B cell (primary cell): ENCODE measurements around the gene PIK3R3. TPM values are rescaled to one million over a fixed set of nuclear protein-coding genes. Genes with fewer than 3 reads are reported as not detected.

Experiments
- ATAC-seq: fragments of 200-7000 bp; cut with Tn5 transposase; one replicate; pipeline ENCODE4 v1.10.0; 2021; ENCODE audit warnings: low read depth, mild to moderate bottlenecking, moderate number of reproducible peaks, moderate library complexity
- CTCF ChIA-PET: fragments of 350-600 bp; sonication (Branson Sonifier 250); formaldehyde crosslinking; loops from one replicate; lab custom pipeline; 2021; ENCODE audit warnings: antibody characterized with exemption, inconsistent platforms; lab: Charles Lee
- POLR2A ChIA-PET: fragments of 350-600 bp; sonication (Branson Sonifier 250); formaldehyde crosslinking; loops from one replicate; lab custom pipeline; 2021; ENCODE audit warnings: antibody characterized with exemption; lab: Charles Lee
- DNase-seq: peaks from one replicate; pipeline ENCODE4 v3.0.0; 2013
- H2AFZ ChIP-seq: 2 replicates; pipeline ENCODE4 v1.6.1; 2012; ENCODE audit warnings: mild to moderate bottlenecking, low read depth, low read length; ENCODE audit not compliant: insufficient read depth, poor library complexity, severe bottlenecking
- H3K27ac ChIP-seq, 2 donors: 1 replicate in 1 of 2; 2 replicates in 1 of 2; pipeline ENCODE4 v1.5.1; 2012 to 2013; ENCODE audit warnings: low read length in 2 of 2, mild to moderate bottlenecking in 2 of 2, moderate library complexity in 1 of 2
- H3K27me3 ChIP-seq, 4 experiments: fragments of 200-600 bp in 1 of 4; sonication (generic) in 1 of 4; replicated peaks in 1 of 4; 1 replicate in 2 of 4; 2 replicates in 2 of 4; pipeline versions ENCODE4 v1.6.1 to v1.7.0; 2013 to 2016; ENCODE audit warnings: low read length in 3 of 4, mild to moderate bottlenecking in 2 of 4, mixed read lengths in 1 of 4, moderate library complexity in 1 of 4; ENCODE audit not compliant: insufficient read depth in 4 of 4, control insufficient read depth in 3 of 4; ENCODE audit errors: control extremely low read depth in 1 of 4
- H3K36me3 ChIP-seq, 2 experiments: replicated peaks in 1 of 2; 1 replicate in 1 of 2; 2 replicates in 1 of 2; pipeline versions ENCODE4 v1.6.1 to v1.7.1; 2013; ENCODE audit warnings: low read length in 1 of 2; ENCODE audit not compliant: insufficient read depth in 2 of 2, control insufficient read depth in 1 of 2; ENCODE audit errors: control extremely low read depth in 1 of 2, extremely low read depth in 1 of 2
- H3K4me1 ChIP-seq, 2 donors: fragments of 200-600 bp in 1 of 2; sonication (generic) in 1 of 2; 1 replicate in 1 of 2; 2 replicates in 1 of 2; pipeline versions ENCODE4 v1.5.1 to v1.6.1; 2013 to 2017; ENCODE audit warnings: low read length in 2 of 2; ENCODE audit not compliant: control insufficient read depth in 2 of 2, insufficient read depth in 2 of 2
- H3K4me2 ChIP-seq: replicated peaks from 2 replicates; pipeline ENCODE3; 2012; ENCODE audit warnings: mild to moderate bottlenecking, low read depth, low read length; ENCODE audit not compliant: poor library complexity, severe bottlenecking
- H3K4me3 ChIP-seq, 5 experiments: fragments of 200-600 bp in 1 of 5; sonication (generic) in 1 of 5; 1 replicate in 3 of 5; 2 replicates in 2 of 5; pipeline versions ENCODE4 v1.5.1 to v1.7.0; 2011 to 2016; ENCODE audit warnings: low read length in 4 of 5, mild to moderate bottlenecking in 4 of 5, low read depth in 2 of 5, control low read depth in 1 of 5, moderate library complexity in 1 of 5; ENCODE audit not compliant: insufficient read depth in 1 of 5; ENCODE audit errors: control extremely low read depth in 1 of 5, extremely low read depth in 1 of 5
- H3K79me2 ChIP-seq: fragments of 200-600 bp; sonication (generic); one replicate; pipeline ENCODE4 v1.6.0; 2016; ENCODE audit warnings: low read length; ENCODE audit not compliant: control insufficient read depth, insufficient read depth
- H3K9ac ChIP-seq: fragments of 200-600 bp; sonication (generic); 2 replicates; pipeline ENCODE4 v1.6.1; 2017; ENCODE audit warnings: mild to moderate bottlenecking, low read length, moderate library complexity
- H3K9me3 ChIP-seq, 3 donors: one replicate each; pipeline versions ENCODE4 v1.6.1 to v1.7.1; 2013; ENCODE audit warnings: low read length in 2 of 3; ENCODE audit not compliant: control insufficient read depth in 2 of 3, insufficient read depth in 1 of 3; ENCODE audit errors: control extremely low read depth in 1 of 3
- H4K20me1 ChIP-seq: 2 replicates; pipeline ENCODE4 v1.6.0; 2012; ENCODE audit warnings: mild to moderate bottlenecking, low read length; ENCODE audit not compliant: insufficient read depth, control insufficient read depth, poor library complexity, severe bottlenecking
- H3K27ac Mint-ChIP-seq: one replicate; pipeline ENCODE4 v1.8.0; 2021; ENCODE audit warnings: mixed read lengths
- H3K27me3 Mint-ChIP-seq: one replicate; pipeline ENCODE4 v1.8.0; 2021; ENCODE audit warnings: mixed read lengths
- H3K4me1 Mint-ChIP-seq: one replicate; pipeline ENCODE4 v1.8.0; 2021; ENCODE audit warnings: mixed read lengths
- H3K4me3 Mint-ChIP-seq: one replicate; pipeline ENCODE4 v1.8.0; 2021; ENCODE audit warnings: mixed read lengths
- H3K9me3 Mint-ChIP-seq: one replicate; pipeline ENCODE4 v1.8.0; 2022; ENCODE audit warnings: mixed read lengths; ENCODE audit not compliant: insufficient read depth
- EZH2 ChIP-seq: IDR thresholded peaks from 2 replicates; pipeline ENCODE4 v1.6.1; 2012; ENCODE audit warnings: borderline replicate concordance, low read depth, mild to moderate bottlenecking, moderate library complexity, low read length; ENCODE audit not compliant: insufficient read depth, poor library complexity, severe bottlenecking
- WGBS: methylation state at CpG from one replicate; pipeline ENCODE4 v1.1.5; 2013; ENCODE audit warnings: missing lambda C conversion rate; ENCODE audit not compliant: insufficient coverage; 5-methylcytosine and 5-hydroxymethylcytosine counted together
- intact Hi-C: fragments of 100-400 bp; cut with micrococcal nuclease; formaldehyde crosslinking; loops from one replicate; pipeline ENCODE4 v1.10.0; 2022
- polyA plus RNA-seq: library from polyadenylated mRNA; depleted of rRNA; stranded (reverse); fragments of >200 nt; gene quantifications from 2 replicates; pipeline ENCODE4 v1.2.3, GENCODE V29; 2012
- total RNA-seq, 2 donors: library from RNA; stranded (reverse); fragments of 120-200 nt in 1 of 2; gene quantifications; 1 replicate in 1 of 2; 2 replicates in 1 of 2; pipeline versions ENCODE4 v1.2.3 to v1.2.4, GENCODE V29; 2013 to 2022
- TF ChIP-seq, protein P1 (sequence below): fragments of 200-600 bp; IDR thresholded peaks from one replicate; pipeline ENCODE4 v1.8.0; 2022; ENCODE audit warnings: antibody characterized with exemption, mild to moderate bottlenecking

Gene PIK3R3
- total and polyA plus RNA-seq, 2 donors (not counting 1 experiment from before 2014, with no cell fraction given) = 0.06 to 0.17 TPM

DNA sequence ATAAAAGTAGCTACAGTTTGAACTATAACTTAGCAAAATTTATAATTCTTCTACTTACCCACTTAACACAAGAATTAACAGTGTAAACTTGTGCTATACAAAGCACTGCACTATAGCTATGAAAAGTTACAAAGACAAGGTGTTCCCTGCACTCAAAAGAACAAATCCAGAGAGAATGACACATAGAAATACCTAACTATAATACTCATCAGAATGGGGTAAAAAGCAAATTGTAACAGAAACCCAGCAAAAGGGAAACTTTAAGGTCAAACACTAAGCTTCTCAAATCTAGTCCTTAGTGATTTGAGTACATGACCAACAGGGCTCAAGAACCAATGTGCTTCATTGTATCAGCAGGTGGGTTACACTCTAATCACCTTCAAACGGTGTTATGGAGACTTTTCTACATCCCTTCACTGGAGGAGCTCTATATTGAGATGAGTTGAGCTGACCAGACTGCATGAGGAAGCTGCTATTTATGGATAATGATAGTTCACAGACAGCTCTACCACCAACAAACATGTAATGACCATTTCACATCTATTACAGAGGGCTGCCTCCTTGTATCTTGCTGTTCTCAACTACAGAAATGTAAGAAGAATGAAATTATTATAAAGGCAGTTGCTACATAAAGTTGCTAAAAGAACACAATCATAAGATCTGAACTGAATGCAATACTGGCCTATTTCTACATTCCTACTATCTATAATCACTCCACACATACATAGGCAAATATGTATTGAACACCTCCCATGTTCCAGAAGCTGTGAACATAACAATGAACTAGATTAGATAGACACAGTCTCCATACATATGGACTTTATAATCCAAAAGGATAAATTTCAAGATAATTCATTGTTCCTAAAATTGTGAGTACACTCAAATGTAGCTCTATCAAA, 47.6 kb downstream of the PIK3R3 start:
- Mint-ChIP-seq H3K27ac (no peak overlapping the region), H3K27me3 (no peaks in the 10 kb centered on the region), H3K9me3 (no peaks in the 10 kb centered on the region), H3K4me1 (no peaks in the 10 kb centered on the region), H3K4me3 (no peak overlapping the region)
- Histone ChIP-seq H3K27me3 (no peaks in the 10 kb centered on the region), H3K36me3 (no peaks in the 10 kb centered on the region), H3K79me2 (no peaks in the 10 kb centered on the region), H3K4me2 (no peak overlapping the region), H3K9me3 (no peaks in the 10 kb centered on the region), H4K20me1 (no peaks in the 10 kb centered on the region), H2AFZ (no peak overlapping the region), H3K9ac (no peak overlapping the region), H3K4me3 (no peak overlapping the region), H3K4me1 (no peaks in the 10 kb centered on the region), H3K27ac (no peak overlapping the region)
- no peak for ATAC-seq
- ChIA-PET CTCF (no interaction called here), POLR2A (no interaction called here)
- TF ChIP-seq EZH2 = no peak
- TF ChIP-seq, protein P1, sequence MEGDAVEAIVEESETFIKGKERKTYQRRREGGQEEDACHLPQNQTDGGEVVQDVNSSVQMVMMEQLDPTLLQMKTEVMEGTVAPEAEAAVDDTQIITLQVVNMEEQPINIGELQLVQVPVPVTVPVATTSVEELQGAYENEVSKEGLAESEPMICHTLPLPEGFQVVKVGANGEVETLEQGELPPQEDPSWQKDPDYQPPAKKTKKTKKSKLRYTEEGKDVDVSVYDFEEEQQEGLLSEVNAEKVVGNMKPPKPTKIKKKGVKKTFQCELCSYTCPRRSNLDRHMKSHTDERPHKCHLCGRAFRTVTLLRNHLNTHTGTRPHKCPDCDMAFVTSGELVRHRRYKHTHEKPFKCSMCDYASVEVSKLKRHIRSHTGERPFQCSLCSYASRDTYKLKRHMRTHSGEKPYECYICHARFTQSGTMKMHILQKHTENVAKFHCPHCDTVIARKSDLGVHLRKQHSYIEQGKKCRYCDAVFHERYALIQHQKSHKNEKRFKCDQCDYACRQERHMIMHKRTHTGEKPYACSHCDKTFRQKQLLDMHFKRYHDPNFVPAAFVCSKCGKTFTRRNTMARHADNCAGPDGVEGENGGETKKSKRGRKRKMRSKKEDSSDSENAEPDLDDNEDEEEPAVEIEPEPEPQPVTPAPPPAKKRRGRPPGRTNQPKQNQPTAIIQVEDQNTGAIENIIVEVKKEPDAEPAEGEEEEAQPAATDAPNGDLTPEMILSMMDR = no peak
- no CpG with 5 or more reads among the region's 1 CpG for WGBS
- intact Hi-C loops = no loop called here
- DNase-seq = no peak

DNA sequence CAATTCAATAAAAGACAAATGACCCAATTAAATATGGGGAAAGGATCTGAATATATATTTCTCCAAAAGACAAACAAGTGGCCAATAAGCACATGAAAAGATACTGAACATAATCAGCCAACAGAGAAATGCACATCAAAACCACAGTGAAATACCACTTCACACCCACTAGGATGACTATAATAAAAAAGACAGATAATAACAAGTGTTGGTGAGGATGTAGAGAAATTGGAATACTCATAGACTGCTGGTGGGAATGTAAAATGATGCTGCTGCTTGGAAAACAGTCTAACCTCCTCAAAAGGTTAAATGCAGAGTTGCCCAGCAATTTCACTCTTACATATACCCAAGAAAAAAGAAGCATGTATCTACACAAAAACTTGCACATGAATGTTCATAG, 48.9 kb downstream of the PIK3R3 start:
- TF ChIP-seq EZH2 = no peak
- TF ChIP-seq, protein P1 = no peak
- Mint-ChIP-seq H3K4me3 (no peak overlapping the region), H3K4me1 (no peaks in the 10 kb centered on the region), H3K9me3 (no peaks in the 10 kb centered on the region), H3K27ac (no peak overlapping the region), H3K27me3 (no peaks in the 10 kb centered on the region)
- ATAC-seq (no peak), DNase-seq (no peak)
- H2AFZ ChIP-seq = no peak overlapping the region
- H3K4me1 ChIP-seq = no peaks in the 10 kb centered on the region
- no peak overlapping the region for H3K27ac ChIP-seq
- ChIA-PET POLR2A (no interaction called here), CTCF (no interaction called here)
- intact Hi-C loops = no loop called here
- H3K4me3 ChIP-seq = no peak overlapping the region
- H3K4me2 ChIP-seq = no peak overlapping the region
- no peaks in the 10 kb centered on the region for H3K9me3 ChIP-seq
- H3K79me2 ChIP-seq = no peaks in the 10 kb centered on the region
- no peaks in the 10 kb centered on the region for H4K20me1 ChIP-seq
- H3K9ac ChIP-seq = no peak overlapping the region
- no peaks in the 10 kb centered on the region for H3K36me3 ChIP-seq
- no peaks in the 10 kb centered on the region for H3K27me3 ChIP-seq
